Measurements from ENCODE around the gene MYRF. TPM values are rescaled to one million over a fixed set of nuclear protein-coding genes. Genes with fewer than 3 reads are reported as not detected.

MYRF gene
- total and polyA plus RNA-seq, 9 of the 15 experiments (the other 6 are each of a cell fraction or from before 2014, with no cell fraction given) = 2.3 to 25.8 (median 7.1) TPM

DNA sequence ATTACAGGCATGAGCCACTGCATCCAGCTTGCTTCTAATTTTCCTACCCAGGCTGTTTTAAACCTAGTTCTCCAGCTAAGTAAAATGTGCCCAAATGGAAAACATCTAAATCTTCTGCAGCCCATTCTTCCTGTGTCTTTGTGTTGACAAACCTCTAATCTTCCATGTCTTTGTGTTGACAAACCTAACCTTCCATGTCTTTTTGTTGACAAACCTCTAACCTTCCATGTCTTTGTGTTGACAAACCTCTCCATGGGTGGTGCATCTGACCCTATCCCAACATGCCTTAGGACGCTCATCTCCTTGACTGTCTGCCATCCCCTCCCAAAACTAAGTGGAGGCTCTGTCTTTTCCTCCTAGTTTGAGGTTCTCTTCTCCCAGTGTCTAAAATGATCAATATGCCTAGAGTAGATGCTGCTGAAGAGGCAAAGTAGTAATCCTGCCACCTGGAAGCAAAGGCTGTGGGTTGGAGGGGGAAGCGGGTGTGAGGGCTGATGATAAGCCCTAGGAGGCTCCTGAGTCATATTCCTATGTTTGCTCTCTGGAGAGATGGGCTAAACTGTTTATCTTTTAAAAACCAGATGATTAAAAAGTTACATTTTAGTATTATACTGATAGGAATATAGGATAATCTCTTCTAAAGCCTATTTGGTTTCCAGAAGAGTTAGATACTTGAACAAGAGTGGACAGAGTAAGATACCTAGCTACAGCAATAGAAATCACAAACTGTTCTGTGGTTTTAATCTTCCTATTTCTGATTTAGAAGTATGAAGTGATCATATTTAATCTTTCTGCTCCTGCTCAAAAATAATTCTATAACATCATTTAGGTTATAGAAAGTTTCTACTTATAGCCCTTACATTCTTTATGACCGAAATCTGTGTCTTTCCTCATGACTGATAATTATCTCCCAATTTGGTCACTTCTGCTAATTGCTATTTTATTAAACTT lies 48.2 kb downstream of the MYRF start:
- peak overlapping the region; percentile 70 for H3K27ac ChIP-seq (ENCODE audit: extremely low read depth, low read depth, low read length)
- no peak overlapping the region for H3K4me3 ChIP-seq
- H3K4me1 ChIP-seq (replicated peaks in 1 of 2; ENCODE audit: control insufficient read depth in 2 of 2, insufficient read depth in 2 of 2, low read length in 2 of 2) = peaks cover 47 to 64% of the 10 kb centered on the region in 2 experiments
- in situ Hi-C loops (cut with MboI) (loop anchor here (5.0 kb wide), 1 partner anchor 307 kb away; no protein-coding TSS in a partner anchor), intact Hi-C loops (cut with micrococcal nuclease) (no loop called here)
- peaks cover 97% of the 10 kb centered on the region for H3K36me3 ChIP-seq (ENCODE audit: control insufficient read depth, insufficient read depth, low read length)
- BruUV-seq (replicated peaks) = no TSS peak
- H3K9me3 ChIP-seq (replicated peaks; ENCODE audit: control insufficient read depth, insufficient read depth, low read depth, low read length) = no peaks in the 10 kb centered on the region
- no peaks in the 10 kb centered on the region for H3K27me3 ChIP-seq (ENCODE audit: control insufficient read depth in 2 of 2, insufficient read depth in 2 of 2, low read length in 2 of 2)
- peak overlapping the region; percentile 47 for H3K4me2 ChIP-seq (ENCODE audit: insufficient read depth, low read length)
- ATAC-seq (peak; percentile 74), FAIRE-seq (peak; percentile 93), DNase-seq (ENCODE audit: extremely low read depth in 1 of 4, low spot score in 3 of 4) (peak; percentile 87 to 90 (median 88))
- ChIA-PET POLR2A (interaction anchor here (0.6 to 7.6 kb wide), 13 partner anchors 8 to 308 kb away, joined by 3 to 97 read pairs (median 4); partner anchors contain the start of genes FADS1, FEN1 and TMEM258), CTCF (ENCODE audit: low intra/inter-chr PET ratio) (no interaction called here)
- H3K79me2 ChIP-seq (ENCODE audit: control insufficient read depth, insufficient read depth, low read length) = peaks cover 54% of the 10 kb centered on the region
- peaks cover 3% of the 10 kb centered on the region for H4K20me1 ChIP-seq (replicated peaks; ENCODE audit: control insufficient read depth, insufficient read depth, low read length)
- peaks cover 9% of the 10 kb centered on the region for H3K9me1 ChIP-seq (ENCODE audit: control insufficient read depth, insufficient read depth, low read length)
- WGBS (ENCODE audit: insufficient coverage, low coverage, missing lambda C conversion rate) = 16% methylated on average over 3 of the region's 3 CpGs
- H2AFZ ChIP-seq (ENCODE audit: low read depth, low read length) = no peak overlapping the region
- H3K9ac ChIP-seq (ENCODE audit: insufficient read depth in 1 of 2, low read depth in 2 of 2, low read length in 2 of 2) = peak overlapping the region; percentile 22 to 56; a peak in 2 of 4 replicates
- TF ChIP-seq, protein P1, sequence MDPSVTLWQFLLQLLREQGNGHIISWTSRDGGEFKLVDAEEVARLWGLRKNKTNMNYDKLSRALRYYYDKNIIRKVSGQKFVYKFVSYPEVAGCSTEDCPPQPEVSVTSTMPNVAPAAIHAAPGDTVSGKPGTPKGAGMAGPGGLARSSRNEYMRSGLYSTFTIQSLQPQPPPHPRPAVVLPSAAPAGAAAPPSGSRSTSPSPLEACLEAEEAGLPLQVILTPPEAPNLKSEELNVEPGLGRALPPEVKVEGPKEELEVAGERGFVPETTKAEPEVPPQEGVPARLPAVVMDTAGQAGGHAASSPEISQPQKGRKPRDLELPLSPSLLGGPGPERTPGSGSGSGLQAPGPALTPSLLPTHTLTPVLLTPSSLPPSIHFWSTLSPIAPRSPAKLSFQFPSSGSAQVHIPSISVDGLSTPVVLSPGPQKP (CRISPR knock-in tag; IDR thresholded peaks at IDR 0.05) = no peak
- TF ChIP-seq KAT2B (IDR thresholded peaks at IDR 0.05; ENCODE audit: low read depth, low read length) (no peak), MIER1 (IDR thresholded peaks at IDR 0.05; ENCODE audit: low read depth) (no peak), ZNF316 (IDR thresholded peaks at IDR 0.05) (no peak), FOXA1 (IDR thresholded peaks at IDR 0.05; ENCODE audit: borderline replicate concordance) (no peak; the same call in 1 of the 2 replicates), NFIC (IDR thresholded peaks at IDR 0.05) (peak; percentile 83), PCBP2 (IDR thresholded peaks at IDR 0.05; ENCODE audit: low read depth, low read length, poor library complexity, severe bottlenecking) (no peak), HDAC3 (IDR thresholded peaks at IDR 0.05; ENCODE audit: borderline replicate concordance, partially characterized antibody) (peak; percentile 75), BHLHE40 (IDR thresholded peaks at IDR 0.05; ENCODE audit: low read length) (peak; percentile 47; the same call in 1 of the 2 replicates), ARHGAP35 (IDR thresholded peaks at IDR 0.05; ENCODE audit: partially characterized antibody) (no peak), HNRNPLL (IDR thresholded peaks at IDR 0.05; ENCODE audit: low read depth, low read length, poor library complexity, severe bottlenecking) (no peak)
- TF ChIP-seq, protein P2, sequence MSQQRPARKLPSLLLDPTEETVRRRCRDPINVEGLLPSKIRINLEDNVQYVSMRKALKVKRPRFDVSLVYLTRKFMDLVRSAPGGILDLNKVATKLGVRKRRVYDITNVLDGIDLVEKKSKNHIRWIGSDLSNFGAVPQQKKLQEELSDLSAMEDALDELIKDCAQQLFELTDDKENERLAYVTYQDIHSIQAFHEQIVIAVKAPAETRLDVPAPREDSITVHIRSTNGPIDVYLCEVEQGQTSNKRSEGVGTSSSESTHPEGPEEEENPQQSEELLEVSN (IDR thresholded peaks at IDR 0.05; ENCODE audit: borderline replicate concordance in 1 of 2, extremely low read depth in 1 of 2, insufficient read depth in 1 of 2, insufficient read length in 1 of 2, low read depth in 1 of 2, low read length in 1 of 2, poor library complexity in 1 of 2, severe bottlenecking in 1 of 2) = no peak
- TF ChIP-seq, protein P3, sequence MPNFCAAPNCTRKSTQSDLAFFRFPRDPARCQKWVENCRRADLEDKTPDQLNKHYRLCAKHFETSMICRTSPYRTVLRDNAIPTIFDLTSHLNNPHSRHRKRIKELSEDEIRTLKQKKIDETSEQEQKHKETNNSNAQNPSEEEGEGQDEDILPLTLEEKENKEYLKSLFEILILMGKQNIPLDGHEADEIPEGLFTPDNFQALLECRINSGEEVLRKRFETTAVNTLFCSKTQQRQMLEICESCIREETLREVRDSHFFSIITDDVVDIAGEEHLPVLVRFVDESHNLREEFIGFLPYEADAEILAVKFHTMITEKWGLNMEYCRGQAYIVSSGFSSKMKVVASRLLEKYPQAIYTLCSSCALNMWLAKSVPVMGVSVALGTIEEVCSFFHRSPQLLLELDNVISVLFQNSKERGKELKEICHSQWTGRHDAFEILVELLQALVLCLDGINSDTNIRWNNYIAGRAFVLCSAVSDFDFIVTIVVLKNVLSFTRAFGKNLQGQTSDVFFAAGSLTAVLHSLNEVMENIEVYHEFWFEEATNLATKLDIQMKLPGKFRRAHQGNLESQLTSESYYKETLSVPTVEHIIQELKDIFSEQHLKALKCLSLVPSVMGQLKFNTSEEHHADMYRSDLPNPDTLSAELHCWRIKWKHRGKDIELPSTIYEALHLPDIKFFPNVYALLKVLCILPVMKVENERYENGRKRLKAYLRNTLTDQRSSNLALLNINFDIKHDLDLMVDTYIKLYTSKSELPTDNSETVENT (CRISPR knock-in tag; IDR thresholded peaks at IDR 0.05) = no peak

Measured in K562 (cell line).